ENCODE results near the gene DNMT1. TPM values are rescaled to one million over a fixed set of nuclear protein-coding genes. Genes with fewer than 3 reads are reported as not detected.

The DNMT1 gene
- polyA plus RNA-seq, 1 donor from 2014 or later = 58.4 TPM

- Histone ChIP-seq H3K9me3 (ENCODE audit: low read length) (no peaks in the 10 kb centered on the region), H4K20me1 (ENCODE audit: insufficient read depth) (no peaks in the 10 kb centered on the region), H3K9me2 (ENCODE audit: insufficient read depth, low read length) (no peaks in the 10 kb centered on the region), H3K4me3 (ENCODE audit: low read length) (no peak overlapping the region), H3K4me2 (ENCODE audit: low read length) (no peak overlapping the region), H3K27me3 (ENCODE audit: insufficient read depth, low read depth, low read length) (no peaks in the 10 kb centered on the region), H3K79me2 (replicated peaks; ENCODE audit: insufficient read depth, low read length) (peaks cover 8% of the 10 kb centered on the region), H3F3A (ENCODE audit: insufficient read depth, low read length, poor library complexity, severe bottlenecking) (no peaks in the 10 kb centered on the region), H3K36me3 (ENCODE audit: insufficient read depth, low read length) (peaks cover 8% of the 10 kb centered on the region), H2AFZ (ENCODE audit: low read depth, low read length) (no peak overlapping the region), H3K9ac (ENCODE audit: low read length) (no peak overlapping the region), H3K27ac (ENCODE audit: low read length) (no peak overlapping the region)
- TF ChIP-seq EP300 (conservative IDR thresholded peaks at IDR 0.05; ENCODE audit: poor library complexity, severe bottlenecking) (no peak), POLR2AphosphoS5 (IDR thresholded peaks at IDR 0.05) (peak; percentile 14)
Measured at GRCh38 chr19:10116866-10117616, 77.7 kb downstream of the DNMT1 start.

GRCh38 chr19:10116085-10116865, 78.5 kb downstream of the DNMT1 start:
- H3K36me3 ChIP-seq (ENCODE audit: insufficient read depth, low read length) = peaks cover 8% of the 10 kb centered on the region

More at GRCh38 chr19:10116085-10116865, 78.5 kb downstream of the DNMT1 start:
- no peak overlapping the region for H3K9ac ChIP-seq (ENCODE audit: low read length)
- no peak overlapping the region for H3K27ac ChIP-seq (ENCODE audit: low read length)
- no peaks in the 10 kb centered on the region for H3F3A ChIP-seq (ENCODE audit: insufficient read depth, low read length, poor library complexity, severe bottlenecking)
- no peaks in the 10 kb centered on the region for H3K27me3 ChIP-seq (ENCODE audit: insufficient read depth, low read depth, low read length)
- TF ChIP-seq REST (IDR thresholded peaks at IDR 0.05; ENCODE audit: borderline replicate concordance) (no peak), EZH2 (IDR thresholded peaks at IDR 0.05; ENCODE audit: borderline replicate concordance, insufficient read depth, low read length, poor library complexity, severe bottlenecking) (no peak)
- no peaks in the 10 kb centered on the region for H3K9me3 ChIP-seq (ENCODE audit: low read length)
- peaks cover 8% of the 10 kb centered on the region for H3K79me2 ChIP-seq (replicated peaks; ENCODE audit: insufficient read depth, low read length)
- H3K9me2 ChIP-seq (ENCODE audit: insufficient read depth, low read length) = no peaks in the 10 kb centered on the region
- H3K4me3 ChIP-seq (ENCODE audit: low read length) = no peak overlapping the region
- H2AFZ ChIP-seq (ENCODE audit: low read depth, low read length) = no peak overlapping the region
- H3K4me2 ChIP-seq (ENCODE audit: low read length) = no peak overlapping the region
- H4K20me1 ChIP-seq (ENCODE audit: insufficient read depth) = no peaks in the 10 kb centered on the region
